Pulmonary artery endothelial cell (primary cell): ENCODE results near the gene CHPT1. TPM values are rescaled to one million over a fixed set of nuclear protein-coding genes. Genes with fewer than 3 reads are reported as not detected.
"Not testable (repeated sequence)": the region's sequence is repeated elsewhere in the genome, so short reads cannot be mapped to it uniquely, and the experiment has no call there.

Experiments used
- DNase-seq: peaks from one replicate; pipeline ENCODE4 v3.0.0-alpha.2; 2011; ENCODE audit warnings: low read depth, low spot score
- total RNA-seq: library from RNA; depleted of rRNA; stranded (reverse); fragments of >200 nt; gene quantifications from 2 replicates; pipeline ENCODE4 v1.2.3, GENCODE V29; 2014

CHPT1 gene
- 29.8 and 49.3 TPM in 2 replicates for total RNA-seq

DNA sequence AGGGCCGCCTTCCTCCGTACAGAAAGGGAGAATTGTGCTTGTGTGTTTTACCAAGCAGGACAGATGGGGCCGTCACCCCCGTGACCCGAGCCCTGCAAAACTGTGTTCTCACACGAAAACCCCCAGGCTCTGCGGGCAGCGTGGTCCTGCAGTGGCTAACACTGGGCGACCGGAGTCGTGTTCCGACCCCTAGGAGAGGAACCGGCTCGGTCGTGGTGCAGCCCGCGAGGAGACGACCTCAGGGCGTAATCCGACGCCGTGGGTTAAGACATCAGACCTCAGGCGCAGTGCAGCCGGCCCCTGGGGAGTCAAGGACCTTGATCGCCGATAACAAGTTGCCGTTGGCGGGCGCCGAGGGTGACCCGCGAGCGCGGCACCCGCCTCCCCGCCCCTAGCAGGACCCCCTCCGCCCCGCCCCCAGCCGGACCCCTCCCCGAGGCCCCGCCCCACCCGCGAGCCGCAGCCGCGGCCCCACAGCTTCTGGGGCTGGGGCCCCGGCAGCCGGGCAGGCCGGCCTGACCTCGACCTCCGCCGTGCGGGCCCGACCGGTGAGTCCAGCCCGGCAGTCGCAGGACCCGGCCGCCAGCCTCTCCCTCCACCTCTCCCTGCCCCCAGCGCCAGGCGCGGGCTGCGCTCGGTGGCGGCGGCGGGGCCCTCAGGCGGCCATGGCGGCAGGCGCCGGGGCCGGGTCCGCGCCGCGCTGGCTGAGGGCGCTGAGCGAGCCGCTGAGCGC is at the start of gene CHPT1:
TSS of gene CHPT1 (plus strand) at position 444 of the 733 bp plus-strand sequence. CDS start at position 666, 222 bp downstream.
- no peak for DNase-seq

DNA sequence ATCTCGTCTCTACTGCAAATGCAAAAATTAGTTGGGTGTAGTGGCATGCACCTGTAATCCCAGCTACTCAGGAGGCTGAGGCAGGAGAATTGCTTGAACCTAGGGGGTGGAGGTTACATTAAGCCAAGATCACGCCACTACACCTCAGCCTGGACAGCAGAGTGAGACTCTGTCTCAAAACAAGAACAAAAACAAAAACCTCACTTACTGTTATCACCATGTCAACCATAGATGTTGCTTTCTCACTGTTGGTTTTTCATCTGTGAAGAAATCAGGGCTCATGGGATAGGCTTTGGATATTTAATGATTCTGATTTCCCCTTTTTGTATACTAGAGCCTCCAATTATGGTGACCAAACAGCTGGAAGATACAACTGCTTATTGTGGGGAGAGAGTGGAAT is 49.7 kb upstream of the CHPT1 start:
- DNase-seq: no peak

DNA sequence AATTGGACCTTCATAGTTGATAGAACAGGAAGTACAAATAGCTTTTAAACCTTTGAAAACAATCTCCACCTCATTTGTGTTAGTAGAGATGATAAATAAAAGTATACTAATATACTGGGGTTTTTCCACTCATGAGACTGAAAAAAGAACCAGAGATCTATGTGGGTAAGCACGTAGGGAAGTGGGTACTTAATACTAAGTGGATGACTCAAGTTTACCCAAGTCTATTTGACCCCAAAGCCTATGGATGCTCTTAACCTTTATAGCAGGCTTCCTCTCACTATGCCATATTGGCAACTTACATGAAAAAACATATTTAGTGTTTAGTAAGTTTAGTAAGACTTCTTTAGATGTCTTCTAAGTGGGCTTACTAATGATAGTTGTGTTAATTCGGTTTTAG is 49.2 kb upstream of the CHPT1 start:
- DNase-seq: no peak

DNA sequence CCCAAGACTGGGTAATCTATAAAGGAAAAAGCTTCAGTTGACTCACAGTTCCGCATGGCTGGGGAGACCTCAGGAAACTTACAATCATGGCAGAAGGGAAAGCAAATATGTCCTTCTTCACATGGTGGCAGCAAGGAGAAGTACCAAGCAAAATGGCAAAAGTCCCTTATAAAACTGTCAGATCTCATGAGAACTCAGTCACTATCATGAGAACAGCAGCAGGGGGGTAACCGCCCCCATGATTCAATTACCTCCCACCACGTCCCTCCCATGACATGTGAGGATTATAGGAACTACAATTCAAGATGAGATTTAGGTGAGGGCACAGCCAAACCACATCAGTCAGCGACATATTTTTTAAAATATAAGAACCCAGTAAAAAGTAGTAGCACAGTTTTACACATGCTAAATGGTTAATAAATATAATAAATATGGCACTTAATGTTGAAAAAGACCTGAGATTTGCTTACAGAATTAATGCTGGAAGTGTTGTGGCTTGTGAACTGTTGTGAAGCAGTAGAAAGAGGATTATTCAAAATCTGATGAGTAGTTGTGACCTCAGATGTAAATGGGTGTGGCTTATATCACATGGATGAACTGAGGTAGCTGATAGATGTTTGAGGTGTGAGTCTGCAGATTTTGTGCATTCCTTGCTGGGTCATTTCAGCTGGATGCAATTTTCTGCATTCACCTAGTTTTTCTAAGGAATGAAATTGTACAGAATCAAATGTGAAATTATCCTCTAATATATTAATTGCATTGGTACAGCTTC is 46.9 kb upstream of the CHPT1 start:
- DNase-seq: no peak

DNA sequence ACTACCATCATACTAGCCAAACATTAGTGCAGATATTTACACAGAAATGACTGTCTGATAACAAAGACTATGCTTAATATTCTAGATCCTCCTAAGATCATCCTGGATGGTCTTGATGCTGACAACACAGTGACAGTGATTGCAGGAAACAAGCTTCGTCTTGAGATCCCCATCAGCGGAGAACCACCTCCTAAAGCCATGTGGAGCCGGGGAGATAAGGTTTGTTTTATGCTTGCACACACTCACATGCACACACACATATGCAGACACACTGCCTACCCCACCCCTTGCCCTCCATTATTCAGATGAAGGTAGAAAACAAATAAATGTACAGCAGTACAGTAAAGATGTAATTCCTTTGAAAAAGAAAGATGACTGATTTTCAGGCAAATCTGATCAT is 44.4 kb upstream of the CHPT1 start:
- DNase-seq: no peak

DNA sequence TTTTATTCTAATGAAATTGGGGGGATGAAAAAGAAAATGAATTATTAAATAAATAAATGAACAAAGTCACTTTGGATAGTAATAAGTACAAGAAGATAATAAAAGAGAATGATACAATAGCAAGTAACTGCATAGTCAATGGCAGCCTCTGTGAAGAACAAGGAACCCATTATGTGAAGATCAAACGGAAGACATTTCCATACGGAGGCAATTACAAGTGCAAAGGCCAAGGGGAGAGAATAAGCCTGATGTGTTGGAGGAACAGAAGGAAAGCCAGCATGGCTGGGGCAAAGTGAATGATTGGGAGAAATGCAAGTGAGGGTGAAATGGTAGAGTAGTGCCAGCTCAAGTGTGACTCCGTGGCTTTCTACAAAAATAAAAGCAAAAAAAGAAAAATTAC is 43.9 kb upstream of the CHPT1 start:
- DNase-seq: no peak

DNA sequence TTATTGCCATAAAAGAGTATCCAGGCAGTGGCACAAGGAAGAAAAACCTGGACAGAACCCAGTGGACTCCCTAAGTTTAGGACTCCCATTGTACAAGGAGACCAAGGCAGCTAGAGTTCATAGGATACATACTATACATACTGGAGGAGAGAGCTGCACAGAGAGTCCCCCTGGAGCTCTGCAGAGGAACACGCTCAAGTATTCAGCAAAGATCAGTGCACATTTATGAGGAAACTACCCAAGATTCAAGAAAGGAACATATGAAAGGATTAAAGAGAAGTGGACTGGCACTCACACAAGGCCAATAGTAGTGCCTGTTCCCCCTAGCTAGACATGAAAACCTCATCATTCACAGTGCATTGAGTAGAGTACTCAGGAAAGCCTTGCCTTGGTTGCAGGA is 43.0 kb upstream of the CHPT1 start:
- DNase-seq: no peak

DNA sequence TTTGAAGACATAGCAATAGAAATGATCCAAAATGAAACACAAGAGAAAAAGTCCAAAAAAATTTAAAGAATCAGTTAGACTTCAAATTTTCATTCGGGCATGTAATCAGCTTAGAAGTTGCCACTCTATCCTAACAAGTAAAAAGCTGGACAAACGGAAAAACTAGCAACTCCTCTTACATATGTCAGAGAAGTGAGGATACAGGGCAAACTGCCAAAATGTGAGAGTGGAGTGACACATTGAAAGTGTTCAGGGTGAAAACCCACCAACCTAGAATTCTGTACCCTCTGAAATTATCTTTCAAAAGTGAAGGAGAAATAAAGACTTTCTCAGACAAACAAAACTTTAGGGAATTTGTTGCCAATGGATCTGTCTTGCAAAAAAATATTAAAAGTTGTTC is 42.0 kb upstream of the CHPT1 start:
- DNase-seq: no peak

DNA sequence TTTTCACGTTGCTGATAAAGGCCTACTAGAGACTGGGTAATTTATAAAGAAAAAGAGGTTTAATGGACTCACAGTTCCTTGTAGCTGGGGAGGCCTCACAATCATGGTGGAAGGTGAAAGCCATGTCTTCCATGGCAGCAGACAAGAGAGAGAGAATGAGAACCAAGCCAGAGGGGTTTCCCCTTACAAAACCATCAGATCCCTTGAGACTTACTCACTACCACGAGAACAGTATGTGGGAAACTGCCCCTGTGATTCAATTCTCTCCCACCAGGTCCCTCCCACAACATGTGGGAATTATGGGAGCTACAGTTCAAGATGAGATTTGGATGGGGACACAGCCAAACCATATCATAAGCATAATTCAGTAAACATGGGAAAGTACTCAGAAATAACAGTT is 36.8 kb upstream of the CHPT1 start:
- not testable (repeated sequence) for DNase-seq

DNA sequence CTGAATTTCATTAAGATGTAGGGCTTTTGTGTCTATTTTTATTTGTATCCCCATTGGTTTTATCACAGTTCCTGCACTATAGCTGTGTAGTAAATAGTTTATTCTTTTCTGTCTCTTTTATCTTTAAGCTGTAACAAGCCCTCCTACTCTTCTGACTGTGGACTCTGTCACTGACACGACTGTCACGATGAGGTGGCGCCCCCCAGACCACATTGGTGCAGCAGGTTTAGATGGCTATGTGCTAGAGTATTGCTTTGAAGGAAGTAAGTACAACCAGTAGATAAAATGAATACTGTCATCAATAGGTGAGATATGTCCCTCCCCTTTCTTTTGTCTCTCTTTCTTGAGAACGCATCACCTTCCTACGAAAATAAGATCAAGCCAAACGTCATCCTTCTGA is 34.1 kb upstream of the CHPT1 start:
- DNase-seq: no peak

DNA sequence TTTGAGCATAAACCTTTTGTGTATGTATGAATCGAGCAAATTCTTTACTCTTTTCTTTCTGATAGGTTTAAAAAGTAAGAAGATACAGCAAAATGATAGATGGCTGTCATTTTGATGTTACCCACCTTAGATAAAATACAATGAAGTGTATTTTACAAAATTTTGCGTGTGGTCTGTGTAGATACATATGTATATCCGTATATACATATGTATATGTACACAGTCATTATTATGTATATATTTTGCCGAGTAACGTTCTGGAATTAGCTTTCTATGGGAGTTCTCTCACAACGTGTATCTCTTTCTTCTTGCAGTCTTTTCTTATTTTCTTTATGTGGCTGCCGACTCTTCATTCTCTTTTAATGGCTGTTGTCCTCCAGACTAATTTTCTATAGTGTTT is 32.4 kb upstream of the CHPT1 start:
- DNase-seq: no peak

DNA sequence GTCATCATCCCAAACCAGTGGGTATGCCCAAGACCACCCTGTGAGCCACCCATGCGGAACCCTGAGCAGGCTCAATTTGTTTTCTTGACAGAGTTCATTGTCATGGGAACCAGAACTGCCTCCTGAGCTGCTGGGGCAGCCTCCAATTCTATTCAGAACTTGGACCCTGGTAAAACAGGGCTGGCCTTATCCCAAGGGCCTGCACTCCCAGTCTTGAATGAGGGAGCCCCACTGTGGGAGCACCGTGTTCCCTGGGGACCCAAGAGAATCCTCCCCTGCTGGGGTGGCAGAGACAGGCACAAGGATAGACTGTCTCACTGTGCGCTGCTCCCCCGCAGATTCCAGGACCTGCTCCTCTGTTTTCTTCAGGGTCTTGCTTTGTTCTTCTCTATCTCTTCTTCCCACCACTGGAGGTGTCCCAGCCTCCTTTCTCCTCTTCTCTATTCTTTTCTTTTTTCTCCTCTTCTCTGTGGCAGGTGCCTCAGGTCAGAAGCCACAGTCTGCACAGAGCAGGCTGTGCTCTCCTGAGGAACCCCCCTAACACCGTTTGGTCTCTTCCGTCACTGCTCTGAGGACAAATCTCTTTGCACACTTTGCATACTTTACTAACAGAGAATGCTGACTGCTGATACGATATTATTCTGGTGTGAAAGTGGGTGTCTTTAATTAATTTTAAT is 31.2 kb upstream of the CHPT1 start:
- DNase-seq: no peak

DNA sequence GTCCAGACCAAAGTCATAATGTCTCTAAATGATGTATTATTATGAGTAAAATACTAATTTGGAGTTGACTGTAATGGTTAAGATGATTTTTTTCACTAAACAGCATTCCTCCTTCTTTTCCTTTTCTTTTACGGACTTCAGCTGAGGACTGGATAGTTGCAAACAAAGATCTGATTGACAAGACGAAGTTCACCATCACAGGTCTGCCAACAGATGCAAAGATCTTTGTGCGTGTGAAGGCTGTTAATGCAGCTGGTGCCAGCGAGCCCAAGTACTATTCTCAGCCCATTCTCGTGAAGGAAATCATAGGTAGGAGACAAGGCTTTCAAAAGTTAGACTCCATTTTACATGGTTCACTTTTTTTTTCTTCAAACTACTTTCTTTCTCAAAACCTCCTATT is 29.8 kb upstream of the CHPT1 start:
- DNase-seq: no peak

DNA sequence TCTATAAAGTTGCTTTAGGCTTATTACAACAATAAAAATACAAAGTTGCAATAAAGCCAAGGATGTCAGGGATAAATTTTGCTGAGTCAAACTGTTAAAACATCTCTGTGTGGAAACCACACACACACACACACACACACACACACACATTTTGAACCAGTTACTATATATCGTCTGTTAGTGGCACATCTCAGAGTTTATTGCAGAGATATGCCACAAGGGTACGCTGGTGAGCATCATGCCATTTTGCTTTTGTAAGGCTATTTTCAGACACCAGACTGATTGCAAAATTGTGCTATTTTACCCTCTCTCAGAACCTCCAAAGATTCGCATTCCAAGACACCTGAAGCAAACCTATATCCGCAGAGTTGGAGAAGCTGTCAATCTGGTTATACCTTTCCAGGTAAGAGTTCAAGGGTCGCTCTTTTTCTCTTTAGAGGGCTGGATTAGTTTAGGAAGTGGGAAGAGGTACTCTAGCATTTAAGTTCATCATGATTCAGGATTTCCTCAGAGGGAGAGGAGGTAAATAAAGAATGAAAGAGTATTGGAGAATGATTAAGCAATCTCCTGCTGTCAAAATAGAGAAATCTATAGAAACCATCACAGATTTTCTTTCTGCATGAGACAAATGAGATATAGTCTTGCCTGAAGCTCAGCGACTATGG is 27.3 kb upstream of the CHPT1 start:
- no peak for DNase-seq

DNA sequence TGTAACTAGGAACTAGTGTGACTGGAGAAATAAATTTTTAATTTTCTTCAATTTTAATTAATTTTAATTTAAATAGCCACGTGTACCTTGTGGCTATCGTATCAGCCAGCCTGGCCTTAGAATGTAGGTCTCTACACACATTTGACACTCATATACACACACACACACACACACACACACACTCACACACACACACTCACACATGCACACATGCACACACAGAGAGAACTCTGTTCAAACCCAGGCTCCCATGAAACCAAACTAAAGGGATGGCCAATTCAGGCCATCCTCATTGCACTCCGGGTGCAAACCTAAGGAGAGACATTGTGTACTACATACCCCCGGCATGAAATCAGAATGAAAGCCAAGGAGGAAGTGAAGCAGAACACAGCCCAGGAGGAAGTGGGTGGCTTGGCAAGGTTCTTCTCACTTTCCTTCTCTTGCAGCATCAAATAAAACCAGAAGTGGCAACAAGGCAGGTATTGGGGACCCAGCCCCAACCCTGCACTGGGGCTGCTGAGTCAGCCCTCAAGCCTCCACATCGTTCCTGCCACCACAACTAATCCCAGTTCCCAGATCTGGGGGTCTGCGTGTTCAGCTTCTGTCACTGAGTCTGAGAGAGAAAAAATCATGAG is 26.2 kb upstream of the CHPT1 start:
- no peak for DNase-seq

DNA sequence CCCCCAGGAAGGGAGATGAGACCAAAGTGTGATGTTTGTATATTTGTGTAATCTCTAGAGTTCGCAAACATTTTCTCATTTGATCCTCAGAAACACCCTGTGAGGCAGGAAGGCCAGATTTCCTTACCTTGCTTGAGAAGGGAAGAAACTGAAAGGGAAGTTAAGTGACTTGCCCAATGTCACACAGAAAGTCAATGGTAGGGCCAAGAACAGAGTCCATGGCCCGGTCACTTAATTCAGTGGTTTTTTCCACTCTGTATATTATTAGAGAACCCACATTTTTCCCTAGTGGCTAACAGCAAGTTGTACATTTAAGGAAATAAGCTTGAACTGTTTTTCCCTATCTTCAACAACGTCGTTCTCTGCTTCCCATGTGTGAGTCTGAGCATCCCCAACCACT is 25.6 kb upstream of the CHPT1 start:
- no peak for DNase-seq

DNA sequence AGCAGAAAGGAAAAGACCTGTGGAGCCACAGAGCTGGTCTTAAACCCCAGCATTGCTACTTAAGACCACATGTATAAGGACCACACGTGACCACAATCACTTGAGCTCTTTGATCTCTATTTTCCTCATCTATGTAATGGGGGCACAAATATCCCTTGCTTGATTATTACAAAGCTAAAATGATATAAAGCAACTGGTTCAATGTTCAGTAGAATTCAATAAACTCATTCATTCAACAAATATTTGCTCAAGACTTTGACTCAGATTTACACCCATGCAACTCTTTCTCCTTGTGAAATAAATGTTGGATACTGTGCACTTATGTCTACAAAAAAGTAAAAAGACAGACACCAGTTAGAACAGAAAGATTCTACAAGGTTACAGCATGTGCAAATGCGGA is 21.9 kb upstream of the CHPT1 start:
- DNase-seq: no peak

DNA sequence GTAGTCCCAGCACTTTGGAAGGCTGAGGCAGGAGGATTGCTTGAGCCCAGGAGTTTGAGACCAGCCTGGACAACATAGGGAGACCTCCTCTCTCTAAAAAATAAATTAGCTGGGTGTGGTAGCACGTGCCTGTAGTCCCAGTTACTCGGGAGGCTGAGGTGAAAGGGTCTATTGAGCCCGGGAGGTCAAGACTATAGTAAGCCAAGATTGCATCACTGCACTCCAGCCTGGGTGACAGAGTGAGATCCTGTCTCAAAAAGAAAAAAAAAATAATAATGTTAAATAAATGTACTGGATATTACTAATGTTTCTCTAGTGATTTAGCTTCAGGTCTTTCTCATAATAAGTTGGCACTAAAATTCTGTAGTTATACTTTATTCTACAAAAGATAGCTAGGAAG is 20.9 kb upstream of the CHPT1 start:
- not testable (repeated sequence) for DNase-seq

DNA sequence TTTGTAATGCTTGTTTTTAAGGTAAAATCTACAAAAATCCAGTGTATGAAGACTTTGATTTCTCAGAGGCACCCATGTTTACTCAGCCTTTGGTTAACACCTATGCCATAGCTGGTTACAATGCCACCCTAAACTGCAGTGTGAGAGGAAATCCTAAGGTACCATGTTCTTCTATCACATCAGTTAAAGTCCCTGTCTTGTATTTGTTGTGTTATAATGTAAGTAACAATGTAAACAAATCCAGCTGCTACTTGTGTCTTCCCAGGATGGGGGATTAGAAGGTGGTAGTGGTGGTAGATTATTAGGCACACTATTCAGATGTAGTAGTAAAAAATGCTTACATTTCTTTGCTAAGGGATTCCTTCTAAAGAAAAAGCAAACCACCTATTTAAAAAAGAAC is 19.4 kb upstream of the CHPT1 start:
- DNase-seq: no peak

DNA sequence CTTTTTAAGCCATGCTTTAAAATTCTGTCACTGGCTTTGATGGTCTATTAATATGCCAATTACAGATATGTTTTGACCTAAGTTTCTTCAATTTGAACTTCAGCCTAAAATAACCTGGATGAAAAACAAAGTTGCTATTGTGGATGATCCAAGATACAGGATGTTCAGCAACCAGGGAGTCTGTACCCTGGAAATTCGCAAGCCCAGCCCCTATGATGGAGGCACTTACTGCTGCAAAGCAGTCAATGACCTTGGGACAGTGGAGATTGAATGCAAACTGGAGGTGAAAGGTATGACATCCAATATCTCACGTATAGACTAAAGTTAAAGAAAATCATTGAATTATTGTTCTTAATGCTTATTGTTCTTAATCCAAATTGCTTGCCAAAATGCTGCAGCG is 17.2 kb upstream of the CHPT1 start:
- DNase-seq: no peak

DNA sequence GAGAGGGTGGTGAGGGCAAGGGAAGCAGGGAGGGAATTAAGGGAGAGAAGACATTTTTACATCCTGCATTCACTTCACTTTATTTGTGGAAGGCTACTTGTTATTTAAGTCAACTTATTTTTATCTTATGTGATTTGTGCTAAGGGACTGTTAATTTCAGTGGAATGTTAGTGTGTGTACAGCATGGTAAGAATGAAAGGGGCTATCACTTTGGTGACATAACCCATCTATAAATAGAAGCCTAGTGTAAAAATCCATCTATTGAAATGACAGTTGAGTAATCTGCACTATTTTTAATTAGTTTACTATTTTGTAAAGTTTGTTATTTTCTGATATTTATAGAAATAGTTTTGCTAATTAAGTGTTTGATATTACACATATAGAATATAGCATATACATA is 16.8 kb upstream of the CHPT1 start:
- no peak for DNase-seq
